Dendritic cell treated with granulocyte-macrophage colony-stimulating factor and Interleukin-4, amounts not matched to agents 40 ng/mL and 50 ng/mL, for 4 days (primary cell): ENCODE measurements around the gene ISG20L2.
A peak's percentile ranks its signal among the peaks of the same experiment; 100 is the strongest.

Experiments used
- H3K27ac Mint-ChIP-seq: one replicate; pipeline ENCODE4 v1.8.0; 2022; ENCODE audit warnings: mild to moderate bottlenecking, mixed read lengths
- H3K27me3 Mint-ChIP-seq: one replicate; pipeline ENCODE4 v1.8.0; 2022; ENCODE audit warnings: mild to moderate bottlenecking, mixed read lengths
- H3K36me3 Mint-ChIP-seq: one replicate; pipeline ENCODE4 v1.8.0; 2022; ENCODE audit warnings: low read depth, mixed read lengths
- H3K4me1 Mint-ChIP-seq: one replicate; pipeline ENCODE4 v1.8.0; 2022; ENCODE audit warnings: low read depth, mixed read lengths
- H3K4me3 Mint-ChIP-seq: one replicate; pipeline ENCODE4 v1.8.0; 2022; ENCODE audit warnings: mild to moderate bottlenecking, moderate library complexity, mixed read lengths
- H3K9me3 Mint-ChIP-seq: one replicate; pipeline ENCODE4 v1.8.0; 2022; ENCODE audit warnings: mixed read lengths
- intact Hi-C: fragments of 100-400 bp; cut with micrococcal nuclease; formaldehyde crosslinking; loops from one replicate; pipeline ENCODE4 v1.15.0; 2022

The ISG20L2 gene

GRCh38 chr1:156740741-156741480 lies 12.3 kb upstream of the ISG20L2 start, which contains the start of gene MRPL24:
MRPL24 (minus strand) TSS chr1:156741088; CDS start chr1:156738704, 2,384 bp downstream.
- intact Hi-C loops: loop anchor here (1.0 kb wide), 3 partner anchors 10 to 26 kb away; partner anchors contain the start of genes HDGF, ISG20L2, METTL25B and PRCC
- no peaks in the 10 kb centered on the region for H3K9me3 Mint-ChIP-seq
- peaks cover 51% of the 10 kb centered on the region for H3K4me1 Mint-ChIP-seq
- no peaks in the 10 kb centered on the region for H3K27me3 Mint-ChIP-seq
- peak within 1 kb of the TSS; percentile 92 for H3K27ac Mint-ChIP-seq
- peak within 1 kb of the TSS; percentile 98 for H3K4me3 Mint-ChIP-seq
- peaks cover 84% of the 10 kb centered on the region for H3K36me3 Mint-ChIP-seq

- Mint-ChIP-seq H3K4me3 (peak overlapping the region; percentile 98), H3K4me1 (peaks cover 45% of the 10 kb centered on the region), H3K36me3 (peaks cover 84% of the 10 kb centered on the region), H3K9me3 (no peaks in the 10 kb centered on the region), H3K27ac (peak overlapping the region; percentile 92), H3K27me3 (no peaks in the 10 kb centered on the region)
- intact Hi-C loops: no loop called here
Measured at GRCh38 chr1:156740237-156740740, 11.7 kb upstream of the ISG20L2 start.

- Mint-ChIP-seq H3K9me3 (no peaks in the 10 kb centered on the region), H3K27me3 (no peaks in the 10 kb centered on the region), H3K27ac (no peak overlapping the region), H3K4me1 (peaks cover 31% of the 10 kb centered on the region), H3K36me3 (peaks cover 78% of the 10 kb centered on the region), H3K4me3 (no peak overlapping the region)
- intact Hi-C loops: no loop called here
Measured at GRCh38 chr1:156738916-156739315, 10.3 kb upstream of the ISG20L2 start.

- Mint-ChIP-seq H3K27me3 (no peaks in the 10 kb centered on the region), H3K27ac (peak overlapping the region; percentile 23), H3K36me3 (peaks cover 78% of the 10 kb centered on the region), H3K4me1 (peaks cover 26% of the 10 kb centered on the region), H3K4me3 (no peak overlapping the region), H3K9me3 (no peaks in the 10 kb centered on the region)
- intact Hi-C loops: no loop called here
Measured at GRCh38 chr1:156738407-156738806, 9.8 kb upstream of the ISG20L2 start.

- Mint-ChIP-seq H3K4me3 (no peak overlapping the region), H3K27ac (no peak overlapping the region), H3K36me3 (peaks cover 68% of the 10 kb centered on the region), H3K9me3 (no peaks in the 10 kb centered on the region), H3K27me3 (no peaks in the 10 kb centered on the region), H3K4me1 (peaks cover 18% of the 10 kb centered on the region)
- intact Hi-C loops: no loop called here
Measured at GRCh38 chr1:156733989-156734584, 5.5 kb upstream of the ISG20L2 start.

GRCh38 chr1:156727926-156728598 lies 504 bp downstream of the ISG20L2 start, which contains the start of gene METTL25B:
METTL25B (plus strand) TSS chr1:156728469; CDS start chr1:156729105, 636 bp downstream.
- Mint-ChIP-seq H3K9me3 (no peaks in the 10 kb centered on the region), H3K4me1 (peaks cover 24% of the 10 kb centered on the region), H3K4me3 (no peak within 1 kb of the TSS), H3K27ac (no peak within 1 kb of the TSS), H3K36me3 (peaks cover 17% of the 10 kb centered on the region), H3K27me3 (no peaks in the 10 kb centered on the region)
- intact Hi-C loops: loop anchor here (1.0 kb wide), 3 partner anchors 13 to 164 kb away; partner anchors contain the start of genes MRPL24 and PRCC

- H3K27ac Mint-ChIP-seq: no peak overlapping the region
- peaks cover 11% of the 10 kb centered on the region for H3K36me3 Mint-ChIP-seq
- H3K9me3 Mint-ChIP-seq: no peaks in the 10 kb centered on the region
- no peak overlapping the region for H3K4me3 Mint-ChIP-seq
- peaks cover 24% of the 10 kb centered on the region for H3K4me1 Mint-ChIP-seq
- no peaks in the 10 kb centered on the region for H3K27me3 Mint-ChIP-seq
- intact Hi-C loops: no loop called here
Measured at GRCh38 chr1:156727492-156727891, 1.1 kb downstream of the ISG20L2 start.

GRCh38 chr1:156726549-156727226 lies 1.9 kb downstream of the ISG20L2 start:
- no peaks in the 10 kb centered on the region for H3K9me3 Mint-ChIP-seq
- H3K27ac Mint-ChIP-seq: no peak overlapping the region
- H3K4me3 Mint-ChIP-seq: no peak overlapping the region
- peaks cover 3% of the 10 kb centered on the region for H3K36me3 Mint-ChIP-seq
- intact Hi-C loops: no loop called here
- peaks cover 22% of the 10 kb centered on the region for H3K4me1 Mint-ChIP-seq
- no peaks in the 10 kb centered on the region for H3K27me3 Mint-ChIP-seq

GRCh38 chr1:156725683-156726280 lies 2.8 kb downstream of the ISG20L2 start:
- no peaks in the 10 kb centered on the region for H3K36me3 Mint-ChIP-seq
- no peak overlapping the region for H3K27ac Mint-ChIP-seq
- no peaks in the 10 kb centered on the region for H3K9me3 Mint-ChIP-seq
- intact Hi-C loops: loop anchor here (1.0 kb wide), 1 partner anchor 36 kb away; no protein-coding TSS in a partner anchor
- no peaks in the 10 kb centered on the region for H3K27me3 Mint-ChIP-seq
- peaks cover 23% of the 10 kb centered on the region for H3K4me1 Mint-ChIP-seq
- no peak overlapping the region for H3K4me3 Mint-ChIP-seq

- Mint-ChIP-seq H3K36me3 (peaks cover 8% of the 10 kb centered on the region), H3K27me3 (no peaks in the 10 kb centered on the region), H3K27ac (no peak overlapping the region), H3K4me3 (no peak overlapping the region), H3K4me1 (peaks cover 13% of the 10 kb centered on the region), H3K9me3 (no peaks in the 10 kb centered on the region)
- intact Hi-C loops: no loop called here
Measured at GRCh38 chr1:156721535-156721934, 7.0 kb downstream of the ISG20L2 start.

- peaks cover 12% of the 10 kb centered on the region for H3K36me3 Mint-ChIP-seq
- intact Hi-C loops: no loop called here
- H3K27me3 Mint-ChIP-seq: no peaks in the 10 kb centered on the region
- peaks cover 15% of the 10 kb centered on the region for H3K4me1 Mint-ChIP-seq
- no peak overlapping the region for H3K4me3 Mint-ChIP-seq
- no peak overlapping the region for H3K27ac Mint-ChIP-seq
- no peaks in the 10 kb centered on the region for H3K9me3 Mint-ChIP-seq
Measured at GRCh38 chr1:156721131-156721530, 7.4 kb downstream of the ISG20L2 start.

- intact Hi-C loops: no loop called here
- no peak overlapping the region for H3K4me3 Mint-ChIP-seq
- H3K9me3 Mint-ChIP-seq: no peaks in the 10 kb centered on the region
- peaks cover 13% of the 10 kb centered on the region for H3K4me1 Mint-ChIP-seq
- no peaks in the 10 kb centered on the region for H3K27me3 Mint-ChIP-seq
- H3K36me3 Mint-ChIP-seq: peaks cover 28% of the 10 kb centered on the region
- H3K27ac Mint-ChIP-seq: no peak overlapping the region
Measured at GRCh38 chr1:156717351-156717750, 11.2 kb downstream of the ISG20L2 start.

- H3K9me3 Mint-ChIP-seq: no peaks in the 10 kb centered on the region
- intact Hi-C loops: no loop called here
Measured at GRCh38 chr1:156714830-156715229, 13.7 kb downstream of the ISG20L2 start.

More at GRCh38 chr1:156714830-156715229, 13.7 kb downstream of the ISG20L2 start:
- H3K4me1 Mint-ChIP-seq: peaks cover 17% of the 10 kb centered on the region
- peaks cover 28% of the 10 kb centered on the region for H3K36me3 Mint-ChIP-seq
- H3K27me3 Mint-ChIP-seq: peaks cover 3% of the 10 kb centered on the region
- H3K4me3 Mint-ChIP-seq: no peak overlapping the region
- H3K27ac Mint-ChIP-seq: no peak overlapping the region
